ENCODE measurements around the gene PRR20D. TPM values are rescaled to one million over a fixed set of nuclear protein-coding genes. Genes with fewer than 3 reads are reported as not detected.
"Not testable (repeated sequence)": the region's sequence is repeated elsewhere in the genome, so short reads cannot be mapped to it uniquely, and the experiment has no call there.

Gene PRR20D
- not detected for total RNA-seq

- H3K27me3 Mint-ChIP-seq; DNase-seq; H3K27ac Mint-ChIP-seq; POLR2A ChIA-PET; H3K9me3 Mint-ChIP-seq (ENCODE audit: low read depth); ATAC-seq; H3K36me3 Mint-ChIP-seq (ENCODE audit: low read depth); intact Hi-C loops (cut with DNase I, micrococcal nuclease); H3K4me3 Mint-ChIP-seq; H3K4me1 Mint-ChIP-seq; CTCF ChIA-PET: not testable (repeated sequence)
Measured at GRCh38 chr13:57160332-57160731, at the start of gene PRR20D. Gene PRR20D (plus strand): TSS chr13:57160632. CDS start chr13:57161019, 387 bp downstream.

GRCh38 chr13:57114945-57115344 lies 45.5 kb upstream of the PRR20D start:
- ATAC-seq (no peak), DNase-seq (no peak)
- POLR2A ChIA-PET = no interaction called here
- no peaks in the 10 kb centered on the region for H3K36me3 Mint-ChIP-seq (ENCODE audit: low read depth)
- no peak overlapping the region for H3K4me3 Mint-ChIP-seq
- CTCF ChIA-PET = no interaction called here
- no peaks in the 10 kb centered on the region for H3K4me1 Mint-ChIP-seq
- intact Hi-C loops (cut with DNase I, micrococcal nuclease) = no loop called here
- peaks cover 27% of the 10 kb centered on the region for H3K9me3 Mint-ChIP-seq (ENCODE audit: low read depth)
- no peaks in the 10 kb centered on the region for H3K27me3 Mint-ChIP-seq
- H3K27ac Mint-ChIP-seq = no peak overlapping the region

GRCh38 chr13:57123681-57124080 lies 36.8 kb upstream of the PRR20D start:
- intact Hi-C loops (cut with DNase I, micrococcal nuclease) = no loop called here
- no peaks in the 10 kb centered on the region for H3K4me1 Mint-ChIP-seq
- ChIA-PET POLR2A (no interaction called here), CTCF (no interaction called here)
- peaks cover 3% of the 10 kb centered on the region for H3K9me3 Mint-ChIP-seq (ENCODE audit: low read depth)
- H3K4me3 Mint-ChIP-seq = no peak overlapping the region
- no peaks in the 10 kb centered on the region for H3K36me3 Mint-ChIP-seq (ENCODE audit: low read depth)
- DNase-seq (no peak), ATAC-seq (no peak)
- H3K27ac Mint-ChIP-seq = no peak overlapping the region
- H3K27me3 Mint-ChIP-seq = no peaks in the 10 kb centered on the region

- CTCF ChIA-PET = interaction anchor here (0.7 kb wide), 1 partner anchor 496 kb away, joined by 3 read pairs; no protein-coding TSS in a partner anchor
- POLR2A ChIA-PET = no interaction called here
Measured at GRCh38 chr13:57128909-57129308, 31.5 kb upstream of the PRR20D start.

GRCh38 chr13:57136093-57136492 lies 24.3 kb upstream of the PRR20D start:
- DNase-seq = no peak
- POLR2A ChIA-PET = no interaction called here

More at GRCh38 chr13:57128909-57129308, 31.5 kb upstream of the PRR20D start:
- no peaks in the 10 kb centered on the region for H3K27me3 Mint-ChIP-seq
- H3K27ac Mint-ChIP-seq = no peak overlapping the region
- ATAC-seq (no peak), DNase-seq (no peak)
- H3K36me3 Mint-ChIP-seq (ENCODE audit: low read depth) = no peaks in the 10 kb centered on the region
- no peaks in the 10 kb centered on the region for H3K4me1 Mint-ChIP-seq
- intact Hi-C loops (cut with DNase I, micrococcal nuclease) = no loop called here
- H3K4me3 Mint-ChIP-seq = no peak overlapping the region
- peaks cover 8% of the 10 kb centered on the region for H3K9me3 Mint-ChIP-seq (ENCODE audit: low read depth)

GRCh38 chr13:57137585-57137984 lies 22.8 kb upstream of the PRR20D start:
- ATAC-seq (no peak), DNase-seq (no peak)
- Mint-ChIP-seq H3K9me3 (ENCODE audit: low read depth) (peaks cover 8% of the 10 kb centered on the region), H3K4me1 (no peaks in the 10 kb centered on the region), H3K36me3 (ENCODE audit: low read depth) (no peaks in the 10 kb centered on the region), H3K4me3 (no peak overlapping the region), H3K27me3 (no peaks in the 10 kb centered on the region), H3K27ac (no peak overlapping the region)
- intact Hi-C loops (cut with DNase I, micrococcal nuclease) = no loop called here
- ChIA-PET CTCF (no interaction called here), POLR2A (no interaction called here)

More at GRCh38 chr13:57136093-57136492, 24.3 kb upstream of the PRR20D start:
- H3K36me3 Mint-ChIP-seq (ENCODE audit: low read depth) = no peaks in the 10 kb centered on the region
- intact Hi-C loops (cut with DNase I, micrococcal nuclease) = no loop called here
- peaks cover 10% of the 10 kb centered on the region for H3K9me3 Mint-ChIP-seq (ENCODE audit: low read depth)
- no peak overlapping the region for H3K27ac Mint-ChIP-seq
- ATAC-seq = no peak
- H3K27me3 Mint-ChIP-seq = no peaks in the 10 kb centered on the region
- CTCF ChIA-PET = no interaction called here
- H3K4me1 Mint-ChIP-seq = no peaks in the 10 kb centered on the region
- no peak overlapping the region for H3K4me3 Mint-ChIP-seq

GRCh38 chr13:57138988-57139387 lies 21.4 kb upstream of the PRR20D start:
- Mint-ChIP-seq H3K27ac (no peak overlapping the region), H3K4me1 (no peaks in the 10 kb centered on the region), H3K4me3 (no peak overlapping the region), H3K36me3 (ENCODE audit: low read depth) (no peaks in the 10 kb centered on the region), H3K9me3 (ENCODE audit: low read depth) (peaks cover 4% of the 10 kb centered on the region), H3K27me3 (no peaks in the 10 kb centered on the region)
- ChIA-PET POLR2A (no interaction called here), CTCF (no interaction called here)
- intact Hi-C loops (cut with DNase I, micrococcal nuclease) = no loop called here
- no peak for DNase-seq
- no peak for ATAC-seq

- POLR2A ChIA-PET; H3K4me1 Mint-ChIP-seq; H3K36me3 Mint-ChIP-seq (ENCODE audit: low read depth); H3K4me3 Mint-ChIP-seq; H3K9me3 Mint-ChIP-seq (ENCODE audit: low read depth); H3K27ac Mint-ChIP-seq; H3K27me3 Mint-ChIP-seq; ATAC-seq; intact Hi-C loops (cut with DNase I, micrococcal nuclease); DNase-seq; CTCF ChIA-PET: not testable (repeated sequence)
Measured at GRCh38 chr13:57139781-57140180, 20.7 kb upstream of the PRR20D start.

GRCh38 chr13:57140235-57140968 lies 20.0 kb upstream of the PRR20D start, which contains the start of gene PRR20A:
Gene PRR20A (plus strand): TSS chr13:57140918. CDS start chr13:57141305, 387 bp downstream.
- H3K27me3 Mint-ChIP-seq; H3K4me3 Mint-ChIP-seq; DNase-seq; H3K9me3 Mint-ChIP-seq (ENCODE audit: low read depth); POLR2A ChIA-PET; H3K4me1 Mint-ChIP-seq; CTCF ChIA-PET; intact Hi-C loops (cut with DNase I, micrococcal nuclease); H3K27ac Mint-ChIP-seq; H3K36me3 Mint-ChIP-seq (ENCODE audit: low read depth); ATAC-seq: not testable (repeated sequence)

- DNase-seq; H3K36me3 Mint-ChIP-seq (ENCODE audit: low read depth); H3K9me3 Mint-ChIP-seq (ENCODE audit: low read depth); intact Hi-C loops (cut with DNase I, micrococcal nuclease); H3K27ac Mint-ChIP-seq; POLR2A ChIA-PET; CTCF ChIA-PET; H3K27me3 Mint-ChIP-seq; H3K4me3 Mint-ChIP-seq; ATAC-seq; H3K4me1 Mint-ChIP-seq: not testable (repeated sequence)
Measured at GRCh38 chr13:57147188-57147587, 13.2 kb upstream of the PRR20D start, which contains the start of gene PRR20B. Gene PRR20B (plus strand): TSS chr13:57147488. CDS start chr13:57147875, 387 bp downstream.

GRCh38 chr13:57148106-57148505 lies 12.3 kb upstream of the PRR20D start:
- H3K4me1 Mint-ChIP-seq; CTCF ChIA-PET; POLR2A ChIA-PET; H3K36me3 Mint-ChIP-seq (ENCODE audit: low read depth); H3K9me3 Mint-ChIP-seq (ENCODE audit: low read depth); DNase-seq; intact Hi-C loops (cut with DNase I, micrococcal nuclease); H3K27me3 Mint-ChIP-seq; H3K27ac Mint-ChIP-seq; H3K4me3 Mint-ChIP-seq; ATAC-seq: not testable (repeated sequence)

GRCh38 chr13:57153761-57154160 lies 6.7 kb upstream of the PRR20D start, which contains the start of gene PRR20C:
Gene PRR20C (plus strand): TSS chr13:57154061. CDS start chr13:57154448, 387 bp downstream.
- CTCF ChIA-PET; H3K4me3 Mint-ChIP-seq; H3K27ac Mint-ChIP-seq; H3K27me3 Mint-ChIP-seq; H3K36me3 Mint-ChIP-seq (ENCODE audit: low read depth); H3K9me3 Mint-ChIP-seq (ENCODE audit: low read depth); POLR2A ChIA-PET; intact Hi-C loops (cut with DNase I, micrococcal nuclease); H3K4me1 Mint-ChIP-seq; ATAC-seq; DNase-seq: not testable (repeated sequence)
